SU-DHL-6 (cell line): ENCODE data around the gene EIF4EBP2.

Experiments used
- EZH2phosphoT487 ChIP-seq: fragments of 200-600 bp; sonication (generic), shearing (Covaris generic); conservative IDR thresholded peaks from 2 replicates; pipeline ENCODE4 v1.6.1; 2018; ENCODE audit warnings: mild to moderate bottlenecking, antibody characterized with exemption, low read length, moderate library complexity, mixed read lengths
- TF ChIP-seq, protein P1 (sequence below): fragments of 200-600 bp; sonication (generic); IDR thresholded peaks from one replicate; pipeline ENCODE4 v1.5.1; 2017; ENCODE audit warnings: antibody characterized with exemption, mild to moderate bottlenecking, low read length, moderate library complexity; ENCODE audit not compliant: insufficient read depth, poor library complexity, severe bottlenecking

DNA sequence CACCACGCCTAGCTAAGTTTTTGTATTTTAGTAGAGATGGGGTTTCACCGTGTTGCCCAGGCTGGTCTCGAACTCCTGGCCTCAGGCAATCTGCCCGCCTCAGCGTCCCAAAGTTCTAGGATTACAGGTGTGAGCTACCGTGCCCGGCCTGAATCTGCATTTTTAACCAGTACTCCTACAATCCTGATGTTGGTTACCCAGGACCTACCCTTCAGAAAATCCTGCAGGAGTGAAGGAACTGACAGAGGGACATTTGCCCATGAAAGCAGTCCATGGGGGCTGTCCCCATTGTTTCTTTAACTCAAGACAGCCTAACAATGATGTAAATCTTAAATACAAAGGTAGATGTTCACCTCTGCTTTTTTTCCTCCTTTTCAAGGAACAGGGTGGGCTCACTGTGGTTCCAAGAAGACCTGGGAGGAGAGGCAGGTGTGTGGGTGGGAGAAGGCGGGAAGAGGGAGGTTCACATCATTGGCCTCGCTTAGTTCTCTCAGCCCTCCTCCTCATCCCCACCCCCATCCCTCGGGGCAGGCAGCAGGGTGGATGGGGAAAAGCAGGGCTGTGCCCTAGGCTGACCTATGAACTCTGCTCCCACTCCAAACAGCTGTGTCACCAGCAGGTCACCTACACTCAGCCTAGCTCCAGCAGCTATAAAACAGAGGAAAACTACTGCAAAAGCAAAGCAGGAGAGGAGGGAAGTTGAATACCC is 35.0 kb upstream of the EIF4EBP2 start:
- TF ChIP-seq EZH2phosphoT487, result no peak
- TF ChIP-seq, protein P1, sequence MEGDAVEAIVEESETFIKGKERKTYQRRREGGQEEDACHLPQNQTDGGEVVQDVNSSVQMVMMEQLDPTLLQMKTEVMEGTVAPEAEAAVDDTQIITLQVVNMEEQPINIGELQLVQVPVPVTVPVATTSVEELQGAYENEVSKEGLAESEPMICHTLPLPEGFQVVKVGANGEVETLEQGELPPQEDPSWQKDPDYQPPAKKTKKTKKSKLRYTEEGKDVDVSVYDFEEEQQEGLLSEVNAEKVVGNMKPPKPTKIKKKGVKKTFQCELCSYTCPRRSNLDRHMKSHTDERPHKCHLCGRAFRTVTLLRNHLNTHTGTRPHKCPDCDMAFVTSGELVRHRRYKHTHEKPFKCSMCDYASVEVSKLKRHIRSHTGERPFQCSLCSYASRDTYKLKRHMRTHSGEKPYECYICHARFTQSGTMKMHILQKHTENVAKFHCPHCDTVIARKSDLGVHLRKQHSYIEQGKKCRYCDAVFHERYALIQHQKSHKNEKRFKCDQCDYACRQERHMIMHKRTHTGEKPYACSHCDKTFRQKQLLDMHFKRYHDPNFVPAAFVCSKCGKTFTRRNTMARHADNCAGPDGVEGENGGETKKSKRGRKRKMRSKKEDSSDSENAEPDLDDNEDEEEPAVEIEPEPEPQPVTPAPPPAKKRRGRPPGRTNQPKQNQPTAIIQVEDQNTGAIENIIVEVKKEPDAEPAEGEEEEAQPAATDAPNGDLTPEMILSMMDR, result no peak
